Mucosa of descending colon (tissue), 3 donors: Measurements from ENCODE around the gene SEMA3C. TPM values are rescaled to one million over a fixed set of nuclear protein-coding genes. Genes with fewer than 3 reads are reported as not detected.

Source experiments
- ATAC-seq: fragments of 200-7000 bp; cut with Tn5 transposase; one replicate; pipeline ENCODE4 v1.9.1; 2020; ENCODE audit warnings: mild to moderate bottlenecking, moderate library complexity
- DNase-seq, 3 donors: peaks; one replicate each; pipeline ENCODE4 v3.0.0-alpha.2; 2020
- H3K36me3 ChIP-seq: fragments of 200-600 bp; one replicate; pipeline ENCODE4 v1.8.0; 2021; ENCODE audit warnings: low read depth, mild to moderate bottlenecking
- H3K4me1 ChIP-seq: fragments of 200-600 bp; one replicate; pipeline ENCODE4 v1.8.0; 2021; ENCODE audit warnings: low read depth, mild to moderate bottlenecking
- H3K4me3 ChIP-seq: fragments of 200-600 bp; one replicate; pipeline ENCODE4 v1.8.0; 2021; ENCODE audit warnings: mild to moderate bottlenecking
- H3K9me3 ChIP-seq: fragments of 200-600 bp; one replicate; pipeline ENCODE4 v1.8.0; 2021; ENCODE audit warnings: mild to moderate bottlenecking
- intact Hi-C, 2 donors: fragments of 100-400 bp; cut with DNase I in 1 of 2; cut with micrococcal nuclease in 1 of 2; formaldehyde crosslinking; loops; one replicate each; pipeline versions ENCODE4 v1.11.0 to v1.11.1; 2022; cut with DNase I, micrococcal nuclease
- total RNA-seq, 3 donors: library from RNA; stranded (reverse); fragmentation: NEBNext Ultra II Directional in 2 of 3; extraction: Animal tissue kit (Norgen Biotek cat#: 25700) in 2 of 3; gene quantifications; one replicate each; pipeline versions ENCODE4 v1.2.1 to v1.2.4, GENCODE V29; 2021 to 2023
- TF ChIP-seq, protein P1 (sequence below): fragments of 200-600 bp; IDR thresholded peaks from one replicate; pipeline ENCODE4 v1.8.0; 2022; ENCODE audit warnings: antibody characterized with exemption, mild to moderate bottlenecking
- donor health status: DM: no; HTN: no; CAD: no; lungs with moderate emphysema.
- donor health status: DM: no; HTN: no; CAD: no.
- donor health status: DM: no; HTN: yes; CAD: no.

The SEMA3C gene
- total RNA-seq, 3 donors from 2014 or later = 72.4 to 150 (median 83.7) TPM

- intact Hi-C loops = no loop called here
- ATAC-seq = no peak
Measured at GRCh38 chr7:80768756-80769155, 150.1 kb downstream of the SEMA3C start.

DNA sequence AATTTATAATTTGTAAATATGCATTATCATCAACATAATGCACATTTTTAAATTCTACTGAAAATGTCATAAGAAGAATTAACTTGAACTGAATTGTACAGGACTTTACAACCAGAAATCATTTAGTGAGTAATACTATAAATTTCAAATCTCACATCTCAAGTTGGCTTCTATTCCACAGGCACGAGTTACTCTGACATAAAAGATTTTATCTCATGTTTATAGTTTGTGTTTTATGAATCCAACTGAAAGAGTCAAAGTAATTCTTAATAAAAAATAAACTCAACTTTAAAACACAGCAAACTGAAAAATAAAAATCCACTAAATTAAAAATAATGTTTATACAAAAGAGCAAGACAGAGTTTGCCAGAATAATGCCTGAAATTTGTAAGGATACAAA is 151.2 kb downstream of the SEMA3C start:
- TF ChIP-seq, protein P1, sequence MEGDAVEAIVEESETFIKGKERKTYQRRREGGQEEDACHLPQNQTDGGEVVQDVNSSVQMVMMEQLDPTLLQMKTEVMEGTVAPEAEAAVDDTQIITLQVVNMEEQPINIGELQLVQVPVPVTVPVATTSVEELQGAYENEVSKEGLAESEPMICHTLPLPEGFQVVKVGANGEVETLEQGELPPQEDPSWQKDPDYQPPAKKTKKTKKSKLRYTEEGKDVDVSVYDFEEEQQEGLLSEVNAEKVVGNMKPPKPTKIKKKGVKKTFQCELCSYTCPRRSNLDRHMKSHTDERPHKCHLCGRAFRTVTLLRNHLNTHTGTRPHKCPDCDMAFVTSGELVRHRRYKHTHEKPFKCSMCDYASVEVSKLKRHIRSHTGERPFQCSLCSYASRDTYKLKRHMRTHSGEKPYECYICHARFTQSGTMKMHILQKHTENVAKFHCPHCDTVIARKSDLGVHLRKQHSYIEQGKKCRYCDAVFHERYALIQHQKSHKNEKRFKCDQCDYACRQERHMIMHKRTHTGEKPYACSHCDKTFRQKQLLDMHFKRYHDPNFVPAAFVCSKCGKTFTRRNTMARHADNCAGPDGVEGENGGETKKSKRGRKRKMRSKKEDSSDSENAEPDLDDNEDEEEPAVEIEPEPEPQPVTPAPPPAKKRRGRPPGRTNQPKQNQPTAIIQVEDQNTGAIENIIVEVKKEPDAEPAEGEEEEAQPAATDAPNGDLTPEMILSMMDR = no peak
- Histone ChIP-seq H3K4me3 (no peak overlapping the region), H3K9me3 (no peaks in the 10 kb centered on the region), H3K4me1 (no peaks in the 10 kb centered on the region), H3K36me3 (no peaks in the 10 kb centered on the region)
- ATAC-seq = no peak
- intact Hi-C loops = no loop called here
- no peak for DNase-seq

More at GRCh38 chr7:80768756-80769155, 150.1 kb downstream of the SEMA3C start:
- H3K9me3 ChIP-seq = no peaks in the 10 kb centered on the region
- TF ChIP-seq, protein P1 = no peak
- H3K36me3 ChIP-seq = no peaks in the 10 kb centered on the region
- H3K4me1 ChIP-seq = no peaks in the 10 kb centered on the region
- DNase-seq = no peak
- no peak overlapping the region for H3K4me3 ChIP-seq

- TF ChIP-seq, protein P1 = no peak
- intact Hi-C loops = no loop called here
- no peaks in the 10 kb centered on the region for H3K4me1 ChIP-seq
Measured at GRCh38 chr7:80766724-80767123, 152.1 kb downstream of the SEMA3C start.

DNA sequence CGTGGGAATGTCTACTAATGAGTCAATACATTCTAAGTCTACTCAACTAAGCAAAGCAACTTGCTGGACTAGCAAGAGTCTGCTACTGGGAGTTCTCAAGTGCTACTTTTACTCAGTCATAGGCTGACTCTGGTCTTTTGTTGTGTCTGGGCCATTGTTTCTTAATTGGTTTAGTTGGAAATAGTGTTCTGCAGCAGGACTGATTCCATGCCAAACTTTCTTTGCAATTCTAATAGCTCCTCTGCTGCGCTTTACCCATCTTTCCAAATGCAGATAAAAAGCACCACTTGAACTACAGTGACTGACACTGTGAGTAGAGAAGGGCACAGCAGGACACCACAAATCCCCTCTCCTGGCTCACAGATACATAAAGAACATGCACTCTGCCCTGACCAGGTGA is 154.7 kb downstream of the SEMA3C start:
- no peak overlapping the region for H3K4me3 ChIP-seq
- no peak for ATAC-seq
- no peaks in the 10 kb centered on the region for H3K4me1 ChIP-seq
- TF ChIP-seq, protein P1 = no peak
- no peaks in the 10 kb centered on the region for H3K9me3 ChIP-seq
- no peak for DNase-seq
- H3K36me3 ChIP-seq = no peaks in the 10 kb centered on the region
- intact Hi-C loops = no loop called here

More at GRCh38 chr7:80766724-80767123, 152.1 kb downstream of the SEMA3C start:
- Histone ChIP-seq H3K9me3 (no peaks in the 10 kb centered on the region), H3K36me3 (no peaks in the 10 kb centered on the region), H3K4me3 (no peak overlapping the region)
- no peak for ATAC-seq
- DNase-seq = no peak

DNA sequence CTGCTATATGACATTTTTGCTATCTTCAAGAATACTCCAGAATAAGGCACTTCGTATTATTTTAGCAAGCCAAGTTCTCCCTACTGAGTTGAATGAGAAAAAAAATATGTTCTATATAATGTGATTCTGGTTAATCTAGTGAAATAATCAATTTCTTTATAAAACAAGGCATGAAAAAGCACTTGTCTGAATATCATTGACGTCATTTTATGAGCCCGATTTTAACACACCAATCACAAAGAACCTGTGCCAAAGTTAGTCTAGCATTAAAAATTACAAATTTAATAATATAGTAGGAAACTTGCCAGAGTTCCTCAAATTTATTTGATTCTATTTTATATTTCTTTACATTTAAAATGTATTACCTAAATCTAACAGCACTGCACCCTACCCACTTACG is 155.1 kb downstream of the SEMA3C start:
- Histone ChIP-seq H3K9me3 (no peaks in the 10 kb centered on the region), H3K4me1 (no peaks in the 10 kb centered on the region), H3K4me3 (no peak overlapping the region), H3K36me3 (no peaks in the 10 kb centered on the region)
- TF ChIP-seq, protein P1 = no peak
- DNase-seq (no peak), ATAC-seq (no peak)
- intact Hi-C loops = no loop called here

- Histone ChIP-seq H3K4me1 (no peaks in the 10 kb centered on the region), H3K36me3 (no peaks in the 10 kb centered on the region), H3K9me3 (no peaks in the 10 kb centered on the region), H3K4me3 (no peak overlapping the region)
- DNase-seq = no peak
- intact Hi-C loops = no loop called here
- ATAC-seq = no peak
- TF ChIP-seq, protein P1 = no peak
Measured at GRCh38 chr7:80763289-80763688, 155.6 kb downstream of the SEMA3C start.
